Smooth muscle cell (in vitro differentiated cells): Measurements from ENCODE around the gene GSK3A. TPM values are rescaled to one million over a fixed set of nuclear protein-coding genes. Genes with fewer than 3 reads are reported as not detected.

Source experiments
- DNase-seq: peaks from one replicate; lab custom pipeline; 2025; ENCODE audit not compliant: unreplicated experiment; lab: John Stamatoyannopoulos, UW
- H2AFZ ChIP-seq: fragments of 200-600 bp; sonication (generic); 2 replicates; pipeline ENCODE4 v1.6.0; 2016; ENCODE audit warnings: antibody characterized with exemption, low read depth, mild to moderate bottlenecking
- H3F3A ChIP-seq: fragments of 200-600 bp; sonication (generic); 2 replicates; pipeline ENCODE4 v1.6.0; 2017; ENCODE audit warnings: antibody characterized with exemption, low read depth
- H3K27ac ChIP-seq: fragments of 200-600 bp; sonication (generic); 2 replicates; pipeline ENCODE4 v1.5.1; 2016; ENCODE audit warnings: low read depth, mild to moderate bottlenecking
- H3K27me3 ChIP-seq: fragments of 200-600 bp; sonication (generic); 2 replicates; pipeline ENCODE4 v1.6.1; 2016; ENCODE audit warnings: low read depth, mild to moderate bottlenecking
- H3K36me3 ChIP-seq: fragments of 200-600 bp; sonication (generic); 2 replicates; pipeline ENCODE4 v1.5.1; 2016; ENCODE audit warnings: low read depth
- H3K4me1 ChIP-seq: fragments of 200-600 bp; sonication (generic); 2 replicates; pipeline ENCODE4 v1.5.1; 2016; ENCODE audit warnings: low read depth
- H3K4me2 ChIP-seq: fragments of 200-600 bp; sonication (generic); 2 replicates; pipeline ENCODE4 v1.6.0; 2016; ENCODE audit warnings: mild to moderate bottlenecking
- H3K4me3 ChIP-seq: fragments of 200-600 bp; sonication (generic); 2 replicates; pipeline ENCODE4 v1.5.1; 2016; ENCODE audit warnings: mild to moderate bottlenecking
- H3K79me2 ChIP-seq: fragments of 200-600 bp; sonication (generic); 2 replicates; pipeline ENCODE4 v1.6.0; 2016; ENCODE audit warnings: low read depth, mild to moderate bottlenecking
- H3K9ac ChIP-seq: fragments of 200-600 bp; sonication (generic); 2 replicates; pipeline ENCODE4 v1.6.0; 2016; ENCODE audit warnings: low read depth
- H3K9me3 ChIP-seq: fragments of 200-600 bp; sonication (generic); replicated peaks from 2 replicates; pipeline ENCODE4 v1.5.1; 2016; ENCODE audit warnings: low read depth
- H4K20me1 ChIP-seq: fragments of 200-600 bp; sonication (generic); 2 replicates; pipeline ENCODE4 v1.6.0; 2016; ENCODE audit warnings: low read depth
- WGBS: methylation state at CpG from one replicate; pipeline ENCODE4 v1.1.7; 2016; ENCODE audit warnings: low lambda C conversion rate; 5-methylcytosine and 5-hydroxymethylcytosine counted together
- polyA plus RNA-seq: library from polyadenylated mRNA; unstranded; fragments of >200 nt; fragmentation: Nextera tagmentation; extraction: Ambion mirVana; gene quantifications from 2 replicates; pipeline ENCODE4 v1.2.1, GENCODE V29; 2016
- total RNA-seq: library from RNA; depleted of rRNA; stranded (reverse); fragments of >200 nt; gene quantifications from 2 replicates; pipeline ENCODE4 v1.2.3, GENCODE V29; 2014
- TF ChIP-seq, protein P1 (sequence below): fragments of 200-600 bp; sonication (generic); IDR thresholded peaks from 2 replicates; pipeline ENCODE4 v1.5.1; 2017; ENCODE audit warnings: borderline replicate concordance, mild to moderate bottlenecking, antibody characterized with exemption; ENCODE audit not compliant: insufficient read depth, poor library complexity, severe bottlenecking

Gene GSK3A
- total and polyA plus RNA-seq, 2 experiments from 2014 or later: 27.4 to 39.0 TPM

DNA sequence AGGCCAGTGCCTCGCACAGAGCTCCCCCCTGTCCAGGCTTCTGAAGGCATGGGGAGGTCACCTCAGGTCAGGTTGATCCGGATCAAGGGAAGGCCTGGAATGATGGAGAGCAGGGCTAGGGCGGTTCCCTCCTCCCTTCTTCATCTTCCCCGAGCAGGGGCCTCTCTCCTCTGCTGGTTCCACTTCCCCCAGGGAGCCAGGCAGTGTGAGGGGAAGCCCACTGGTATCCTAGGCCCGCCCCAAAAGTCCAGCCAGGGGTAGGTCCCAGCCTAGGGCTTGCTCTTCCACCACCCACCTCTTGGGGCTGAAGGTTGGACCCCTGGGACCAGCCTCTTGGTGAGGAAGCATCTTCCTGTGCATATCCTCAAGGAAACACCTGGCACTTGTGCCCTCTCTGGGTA lies 43.1 kb upstream of the GSK3A start:
- Histone ChIP-seq H2AFZ (no peak overlapping the region), H4K20me1 (peaks cover 55% of the 10 kb centered on the region), H3K27me3 (no peaks in the 10 kb centered on the region), H3K79me2 (peaks cover 12% of the 10 kb centered on the region), H3K27ac (no peak overlapping the region), H3K4me1 (peaks cover 30% of the 10 kb centered on the region), H3K4me3 (peak overlapping the region; percentile 71), H3K9me3 (no peaks in the 10 kb centered on the region), H3K4me2 (peak overlapping the region; percentile 100), H3F3A (peaks cover 19% of the 10 kb centered on the region), H3K9ac (no peak overlapping the region), H3K36me3 (no peaks in the 10 kb centered on the region)
- 63% methylated on average over 5 of the region's 5 CpGs for WGBS
- TF ChIP-seq, protein P1, sequence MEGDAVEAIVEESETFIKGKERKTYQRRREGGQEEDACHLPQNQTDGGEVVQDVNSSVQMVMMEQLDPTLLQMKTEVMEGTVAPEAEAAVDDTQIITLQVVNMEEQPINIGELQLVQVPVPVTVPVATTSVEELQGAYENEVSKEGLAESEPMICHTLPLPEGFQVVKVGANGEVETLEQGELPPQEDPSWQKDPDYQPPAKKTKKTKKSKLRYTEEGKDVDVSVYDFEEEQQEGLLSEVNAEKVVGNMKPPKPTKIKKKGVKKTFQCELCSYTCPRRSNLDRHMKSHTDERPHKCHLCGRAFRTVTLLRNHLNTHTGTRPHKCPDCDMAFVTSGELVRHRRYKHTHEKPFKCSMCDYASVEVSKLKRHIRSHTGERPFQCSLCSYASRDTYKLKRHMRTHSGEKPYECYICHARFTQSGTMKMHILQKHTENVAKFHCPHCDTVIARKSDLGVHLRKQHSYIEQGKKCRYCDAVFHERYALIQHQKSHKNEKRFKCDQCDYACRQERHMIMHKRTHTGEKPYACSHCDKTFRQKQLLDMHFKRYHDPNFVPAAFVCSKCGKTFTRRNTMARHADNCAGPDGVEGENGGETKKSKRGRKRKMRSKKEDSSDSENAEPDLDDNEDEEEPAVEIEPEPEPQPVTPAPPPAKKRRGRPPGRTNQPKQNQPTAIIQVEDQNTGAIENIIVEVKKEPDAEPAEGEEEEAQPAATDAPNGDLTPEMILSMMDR: no peak
- DNase-seq: no peak

DNA sequence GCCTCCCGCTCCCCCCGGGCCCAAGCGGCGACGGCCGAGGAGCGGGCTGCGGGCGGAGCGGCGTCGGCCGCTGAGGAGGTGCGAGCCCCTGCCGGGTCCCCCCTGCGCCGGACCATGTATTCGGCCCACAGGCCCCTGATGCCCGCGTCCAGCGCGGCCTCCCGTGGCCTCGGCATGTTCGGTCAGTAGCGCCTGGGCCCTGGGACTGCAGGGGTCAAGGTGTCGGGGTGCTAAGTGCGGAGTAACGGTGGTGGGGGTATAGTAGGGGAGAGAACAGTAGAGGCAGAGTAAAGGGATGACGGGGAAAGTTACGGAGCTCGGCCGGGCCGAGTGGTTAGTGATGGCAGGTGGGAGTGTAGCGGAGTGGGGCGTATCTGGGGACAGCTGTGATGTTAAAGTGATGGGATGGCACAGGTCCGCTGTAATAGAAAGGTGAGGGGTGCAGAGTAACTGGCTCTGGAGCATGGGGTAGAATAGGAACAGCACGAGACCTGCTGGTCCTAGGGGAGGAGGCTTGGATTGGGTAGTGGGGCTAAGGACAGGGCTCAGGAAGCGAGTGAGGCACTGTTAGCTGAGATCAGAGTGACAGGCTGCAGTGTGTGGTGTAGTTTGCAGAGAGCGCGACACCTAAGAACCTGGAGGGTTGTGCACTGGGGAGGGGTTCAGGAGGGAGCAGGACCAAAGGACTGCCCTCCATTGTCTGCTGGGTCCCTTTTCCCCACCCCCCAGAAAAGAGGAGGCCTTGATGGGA lies 42.4 kb upstream of the GSK3A start:
- H2AFZ ChIP-seq: no peak overlapping the region

DNA sequence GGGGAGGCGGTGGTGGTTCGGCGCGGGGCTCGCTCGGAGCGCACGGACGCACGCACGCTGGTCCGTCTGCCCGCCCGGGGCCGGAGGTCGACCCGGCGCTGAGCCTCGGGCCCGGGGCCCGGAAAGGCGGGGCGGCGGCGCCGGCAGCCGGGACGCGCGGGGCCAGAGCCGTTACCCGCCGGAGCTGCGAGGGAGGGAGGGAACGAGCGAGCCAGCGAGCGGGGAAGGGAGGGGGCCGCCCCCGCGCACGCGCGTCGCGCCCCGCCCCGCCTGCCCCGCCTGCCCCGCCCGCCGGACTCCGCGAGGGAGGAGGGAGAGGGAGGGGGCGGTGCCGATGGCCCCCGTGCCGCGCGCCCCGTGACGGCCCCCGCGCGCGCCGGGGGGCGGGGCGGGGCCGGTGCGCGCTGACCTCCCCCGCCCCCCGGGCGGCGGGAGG lies 41.7 kb upstream of the GSK3A start:
- peak; percentile 89 for DNase-seq
- peaks cover 12% of the 10 kb centered on the region for H3K79me2 ChIP-seq
- no peaks in the 10 kb centered on the region for H3K27me3 ChIP-seq
- H3K36me3 ChIP-seq: no peaks in the 10 kb centered on the region
- H3K9me3 ChIP-seq: no peaks in the 10 kb centered on the region
- H3K4me1 ChIP-seq: peaks cover 36% of the 10 kb centered on the region
- no peak overlapping the region for H2AFZ ChIP-seq
- peak overlapping the region; percentile 63 for H3K4me2 ChIP-seq
- peak overlapping the region; percentile 40 for H3K4me3 ChIP-seq
- WGBS: 0% methylated on average over 6 of the region's 76 CpGs
- peaks cover 26% of the 10 kb centered on the region for H3F3A ChIP-seq
- H3K9ac ChIP-seq: no peak overlapping the region
- TF ChIP-seq, protein P1: no peak
- H4K20me1 ChIP-seq: peaks cover 46% of the 10 kb centered on the region
- no peak overlapping the region for H3K27ac ChIP-seq

More for the DNA sequence above, 42.4 kb upstream of the GSK3A start:
- H3K27me3 ChIP-seq: no peaks in the 10 kb centered on the region
- no peaks in the 10 kb centered on the region for H3K36me3 ChIP-seq
- peaks cover 30% of the 10 kb centered on the region for H3K4me1 ChIP-seq
- H3K4me2 ChIP-seq: peak overlapping the region; percentile 100
- TF ChIP-seq, protein P1: no peak
- H3K9me3 ChIP-seq: no peaks in the 10 kb centered on the region
- H3K27ac ChIP-seq: no peak overlapping the region
- peak overlapping the region; percentile 71 for H3K4me3 ChIP-seq
- peaks cover 25% of the 10 kb centered on the region for H3F3A ChIP-seq
- H3K79me2 ChIP-seq: peaks cover 12% of the 10 kb centered on the region
- H3K9ac ChIP-seq: no peak overlapping the region
- no peak for DNase-seq
- H4K20me1 ChIP-seq: peaks cover 47% of the 10 kb centered on the region
- 6% methylated on average over 38 of the region's 41 CpGs for WGBS
